Measurements from ENCODE around the gene CASQ1. TPM values are rescaled to one million over a fixed set of nuclear protein-coding genes. Genes with fewer than 3 reads are reported as not detected.

Gene CASQ1
- total RNA-seq, 1 donor from 2014 or later = 0.26 TPM

DNA sequence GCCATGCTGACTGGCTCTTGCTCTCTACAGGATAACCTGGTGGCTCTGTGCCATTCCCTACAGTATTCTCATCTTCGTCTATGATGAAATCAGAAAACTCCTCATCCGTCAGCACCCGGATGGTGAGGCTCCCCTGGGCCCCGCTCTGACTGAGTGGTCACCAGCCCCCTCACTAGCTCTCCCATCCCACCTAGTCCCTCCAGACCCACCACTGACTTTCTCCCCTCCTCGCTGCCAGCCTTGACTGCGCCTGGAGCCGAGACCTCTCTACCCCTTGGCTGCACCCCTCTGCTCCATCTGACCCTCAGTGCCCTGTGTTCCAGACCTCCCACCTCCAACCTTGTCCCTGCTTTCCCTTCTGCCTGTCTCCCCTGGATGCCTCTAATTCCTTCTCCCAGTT, 4.1 kb upstream of the CASQ1 start:
- peaks cover 15% of the 10 kb centered on the region for H3K4me1 Mint-ChIP-seq
- H3K27me3 Mint-ChIP-seq (ENCODE audit: low read depth) = no peaks in the 10 kb centered on the region
- TF ChIP-seq, protein P1, sequence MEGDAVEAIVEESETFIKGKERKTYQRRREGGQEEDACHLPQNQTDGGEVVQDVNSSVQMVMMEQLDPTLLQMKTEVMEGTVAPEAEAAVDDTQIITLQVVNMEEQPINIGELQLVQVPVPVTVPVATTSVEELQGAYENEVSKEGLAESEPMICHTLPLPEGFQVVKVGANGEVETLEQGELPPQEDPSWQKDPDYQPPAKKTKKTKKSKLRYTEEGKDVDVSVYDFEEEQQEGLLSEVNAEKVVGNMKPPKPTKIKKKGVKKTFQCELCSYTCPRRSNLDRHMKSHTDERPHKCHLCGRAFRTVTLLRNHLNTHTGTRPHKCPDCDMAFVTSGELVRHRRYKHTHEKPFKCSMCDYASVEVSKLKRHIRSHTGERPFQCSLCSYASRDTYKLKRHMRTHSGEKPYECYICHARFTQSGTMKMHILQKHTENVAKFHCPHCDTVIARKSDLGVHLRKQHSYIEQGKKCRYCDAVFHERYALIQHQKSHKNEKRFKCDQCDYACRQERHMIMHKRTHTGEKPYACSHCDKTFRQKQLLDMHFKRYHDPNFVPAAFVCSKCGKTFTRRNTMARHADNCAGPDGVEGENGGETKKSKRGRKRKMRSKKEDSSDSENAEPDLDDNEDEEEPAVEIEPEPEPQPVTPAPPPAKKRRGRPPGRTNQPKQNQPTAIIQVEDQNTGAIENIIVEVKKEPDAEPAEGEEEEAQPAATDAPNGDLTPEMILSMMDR (conservative IDR thresholded peaks at IDR 0.05) = no peak
- H3K4me3 Mint-ChIP-seq = no peak overlapping the region
- H3K27ac Mint-ChIP-seq (ENCODE audit: unreplicated experiment) = peak overlapping the region; percentile 12
- no peaks in the 10 kb centered on the region for H3K9me3 Mint-ChIP-seq
- H3K36me3 Mint-ChIP-seq (ENCODE audit: low read depth) = no peaks in the 10 kb centered on the region
- no peak for DNase-seq (ENCODE audit: low read depth, low spot score)

DNA sequence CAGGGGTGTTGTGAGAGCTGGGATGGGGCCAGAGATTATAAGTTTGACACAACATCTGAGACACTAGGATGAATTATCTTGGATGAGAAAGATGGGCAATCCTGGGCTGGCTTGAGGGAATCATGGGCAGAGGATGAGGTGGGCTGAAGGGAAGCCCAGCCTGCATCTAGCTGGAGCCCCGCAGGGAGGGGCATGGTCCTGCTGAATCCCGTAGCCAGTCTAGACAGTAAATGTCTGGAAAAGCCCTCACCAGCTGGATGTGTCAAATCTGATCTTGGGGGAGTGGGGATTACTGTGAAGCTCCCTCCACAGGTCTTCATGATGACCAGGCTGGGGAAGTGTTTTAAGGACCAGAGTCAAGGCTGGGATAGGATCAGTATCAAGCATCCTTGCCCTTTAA, 3.6 kb upstream of the CASQ1 start:
- Mint-ChIP-seq H3K9me3 (no peaks in the 10 kb centered on the region), H3K27ac (ENCODE audit: unreplicated experiment) (no peak overlapping the region), H3K27me3 (ENCODE audit: low read depth) (no peaks in the 10 kb centered on the region), H3K4me1 (peaks cover 15% of the 10 kb centered on the region), H3K36me3 (ENCODE audit: low read depth) (no peaks in the 10 kb centered on the region), H3K4me3 (no peak overlapping the region)
- TF ChIP-seq, protein P1 (conservative IDR thresholded peaks at IDR 0.05) = no peak
- no peak for DNase-seq (ENCODE audit: low read depth, low spot score)

DNA sequence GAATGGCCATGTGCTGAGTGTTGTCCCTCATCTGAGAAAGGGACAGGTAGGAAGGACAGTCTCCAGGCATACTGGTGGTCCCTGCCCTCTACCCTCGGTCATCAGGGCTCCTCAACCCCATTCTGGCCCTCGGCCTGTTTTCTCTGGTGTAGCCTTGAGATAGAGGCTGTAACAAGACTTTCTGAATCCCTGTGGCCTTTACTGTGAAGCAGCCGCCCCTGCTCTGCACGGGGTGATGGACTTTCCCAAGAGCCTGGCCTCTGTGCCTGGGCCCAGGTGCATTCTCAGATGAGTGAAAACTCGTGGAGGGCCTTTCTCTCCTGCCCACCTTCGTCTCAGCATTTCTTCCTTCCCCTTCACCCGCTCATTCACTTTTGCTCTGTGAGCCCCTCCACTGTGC, 3.0 kb upstream of the CASQ1 start:
- TF ChIP-seq, protein P1 (conservative IDR thresholded peaks at IDR 0.05) = no peak
- H3K4me1 Mint-ChIP-seq = peaks cover 15% of the 10 kb centered on the region
- no peak overlapping the region for H3K4me3 Mint-ChIP-seq
- DNase-seq (ENCODE audit: low read depth, low spot score) = no peak
- no peaks in the 10 kb centered on the region for H3K27me3 Mint-ChIP-seq (ENCODE audit: low read depth)
- no peak overlapping the region for H3K27ac Mint-ChIP-seq (ENCODE audit: unreplicated experiment)
- H3K36me3 Mint-ChIP-seq (ENCODE audit: low read depth) = no peaks in the 10 kb centered on the region
- H3K9me3 Mint-ChIP-seq = no peaks in the 10 kb centered on the region

DNA sequence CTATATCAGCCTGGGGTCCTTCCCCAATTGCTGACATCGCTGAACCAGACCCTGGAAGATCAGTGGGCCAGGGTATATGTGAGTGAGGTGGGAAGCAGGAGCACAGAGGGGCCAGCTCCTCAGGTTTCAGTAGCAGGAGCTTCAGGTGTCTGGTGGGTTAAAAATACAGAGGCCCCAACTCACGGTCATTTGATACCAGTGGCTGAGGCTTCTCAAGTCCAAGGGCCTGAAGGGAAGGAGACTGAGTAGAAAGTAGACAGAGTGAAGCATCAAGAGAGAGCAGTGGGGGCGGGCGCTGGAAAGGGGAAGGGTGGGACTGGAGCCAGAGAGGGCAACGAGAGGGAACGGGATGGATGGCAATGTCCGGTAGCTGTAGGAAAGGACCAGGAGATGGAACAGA, 2.0 kb upstream of the CASQ1 start:
- Mint-ChIP-seq H3K36me3 (ENCODE audit: low read depth) (no peaks in the 10 kb centered on the region), H3K4me1 (peaks cover 15% of the 10 kb centered on the region), H3K27me3 (ENCODE audit: low read depth) (no peaks in the 10 kb centered on the region), H3K27ac (ENCODE audit: unreplicated experiment) (no peak overlapping the region), H3K9me3 (no peaks in the 10 kb centered on the region), H3K4me3 (no peak overlapping the region)
- no peak for DNase-seq (ENCODE audit: low read depth, low spot score)
- TF ChIP-seq, protein P1 (conservative IDR thresholded peaks at IDR 0.05) = no peak

DNA sequence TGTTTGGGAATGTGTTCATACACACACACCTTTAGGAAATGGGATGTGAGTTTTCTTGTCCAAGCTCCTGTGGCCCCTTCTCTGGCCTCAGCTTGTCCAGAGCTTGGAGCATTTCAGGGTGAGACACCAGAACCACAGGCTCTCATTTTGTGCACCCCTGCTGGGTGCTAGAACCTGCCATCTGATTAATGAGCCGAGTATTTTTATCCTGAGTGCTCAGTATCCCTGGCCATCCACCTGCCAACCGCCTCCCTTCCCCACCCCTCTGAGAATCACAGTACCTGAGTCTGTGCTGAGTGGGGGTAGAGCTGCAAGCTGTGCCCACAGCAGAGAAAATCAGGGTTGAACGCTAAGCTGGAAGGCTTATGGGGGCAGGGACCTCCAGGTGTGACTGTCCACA, 1.4 kb downstream of the CASQ1 start:
- Mint-ChIP-seq H3K9me3 (no peaks in the 10 kb centered on the region), H3K27me3 (ENCODE audit: low read depth) (no peaks in the 10 kb centered on the region), H3K4me1 (peaks cover 10% of the 10 kb centered on the region), H3K36me3 (ENCODE audit: low read depth) (no peaks in the 10 kb centered on the region), H3K4me3 (no peak overlapping the region), H3K27ac (ENCODE audit: unreplicated experiment) (no peak overlapping the region)
- DNase-seq (ENCODE audit: low read depth, low spot score) = no peak
- TF ChIP-seq, protein P1 (conservative IDR thresholded peaks at IDR 0.05) = no peak

DNA sequence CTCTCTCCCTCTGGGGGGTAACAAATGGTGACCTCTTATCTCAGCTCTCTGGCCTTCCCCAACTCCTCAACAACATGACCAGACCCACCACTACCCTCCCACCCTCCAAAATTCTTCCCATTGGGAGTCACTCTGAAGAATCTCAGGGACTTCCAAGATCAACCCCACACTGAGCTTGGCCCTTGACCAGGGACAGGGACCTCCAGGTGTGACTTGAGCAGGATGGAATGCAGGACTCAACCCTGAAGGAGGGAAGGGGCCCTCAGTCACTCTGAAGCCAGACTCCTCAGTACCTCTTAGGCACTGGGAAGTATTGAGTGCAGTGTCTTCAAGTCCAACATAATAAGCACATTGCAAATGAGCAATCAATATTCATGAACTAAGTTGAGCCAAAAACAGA, 1.9 kb downstream of the CASQ1 start:
- no peaks in the 10 kb centered on the region for H3K9me3 Mint-ChIP-seq
- TF ChIP-seq, protein P1 (conservative IDR thresholded peaks at IDR 0.05) = no peak
- H3K27me3 Mint-ChIP-seq (ENCODE audit: low read depth) = no peaks in the 10 kb centered on the region
- no peak for DNase-seq (ENCODE audit: low read depth, low spot score)
- H3K4me1 Mint-ChIP-seq = peaks cover 10% of the 10 kb centered on the region
- no peak overlapping the region for H3K27ac Mint-ChIP-seq (ENCODE audit: unreplicated experiment)
- no peaks in the 10 kb centered on the region for H3K36me3 Mint-ChIP-seq (ENCODE audit: low read depth)
- no peak overlapping the region for H3K4me3 Mint-ChIP-seq
